Measurements from ENCODE around the gene IMPA2. TPM values are rescaled to one million over a fixed set of nuclear protein-coding genes. Genes with fewer than 3 reads are reported as not detected.
"Not testable (repeated sequence)": the region's sequence is repeated elsewhere in the genome, so short reads cannot be mapped to it uniquely, and the experiment has no call there.

IMPA2 gene
- total and polyA plus RNA-seq, 2 of the 8 experiments (the other 6 are each of a cell fraction or from before 2014, with no cell fraction given) = 102 to 140 TPM

DNA sequence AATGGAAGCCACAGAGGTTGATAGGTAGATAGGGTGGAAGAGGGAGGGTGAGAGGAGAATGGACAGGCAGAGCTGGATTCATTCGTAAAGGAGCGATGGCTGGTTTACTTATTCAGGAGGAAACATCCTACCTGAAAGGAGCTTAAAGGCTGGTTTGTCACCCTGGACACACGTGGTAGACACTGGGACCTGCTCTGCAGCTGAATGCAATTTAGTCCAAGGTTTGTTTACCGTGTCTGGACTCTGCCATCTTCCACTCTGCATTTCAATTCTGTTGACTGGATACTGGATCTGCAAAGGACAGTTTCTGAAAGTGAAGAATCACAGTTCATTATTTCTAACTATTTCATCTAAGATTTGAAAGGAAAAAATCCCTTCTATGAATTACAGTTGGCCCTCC is 96.7 kb downstream of the IMPA2 start:
- H3K36me3 ChIP-seq (ENCODE audit: control insufficient read depth in 2 of 4, insufficient read depth in 4 of 4, low read length in 3 of 4); H3K23me2 ChIP-seq (ENCODE audit: low read depth, low read length); FAIRE-seq; H3K4ac ChIP-seq (replicated peaks; ENCODE audit: insufficient read length, low read depth, low read length); H2BK120ac ChIP-seq (replicated peaks; ENCODE audit: low read depth, low read length); H4K8ac ChIP-seq (ENCODE audit: extremely low read depth, insufficient read depth, low read length); H3K56ac ChIP-seq (replicated peaks; ENCODE audit: insufficient read length, low read depth, low read length); H3K23ac ChIP-seq (ENCODE audit: insufficient read length); H3K4me2 ChIP-seq (ENCODE audit: insufficient read depth in 1 of 2, low read depth in 2 of 2, low read length in 2 of 2); H3K18ac ChIP-seq (ENCODE audit: extremely low read depth, low read length); H3K9ac ChIP-seq (replicated peaks in 1 of 4; ENCODE audit: extremely low read depth in 1 of 4, low read depth in 3 of 4, low read length in 3 of 4); H3K27ac ChIP-seq (ENCODE audit: low read depth, low read length); DNase-seq (ENCODE audit: low read depth in 1 of 2, low spot score in 2 of 2); H4K5ac ChIP-seq (ENCODE audit: insufficient read length, low read depth, low read length); POLR2A ChIA-PET (ENCODE audit: partially characterized antibody); H3K14ac ChIP-seq (ENCODE audit: insufficient read length); H3K4me1 ChIP-seq (replicated peaks in 1 of 4; ENCODE audit: control insufficient read depth in 3 of 4, insufficient read depth in 4 of 4, low read length in 3 of 4); H3K4me3 ChIP-seq (ENCODE audit: extremely low read depth in 1 of 4, insufficient read depth in 2 of 4, low read depth in 3 of 4, low read length in 4 of 4); H3K79me1 ChIP-seq (ENCODE audit: low read depth, low read length); H3K79me2 ChIP-seq (ENCODE audit: control insufficient read depth in 1 of 2, insufficient read depth in 2 of 2, low read length in 2 of 2); H2BK20ac ChIP-seq (ENCODE audit: low read length); H3K9me3 ChIP-seq (ENCODE audit: insufficient read depth in 2 of 2, low read depth in 1 of 2, low read length in 1 of 2); H2BK5ac ChIP-seq (ENCODE audit: low read depth, low read length); H4K91ac ChIP-seq (replicated peaks; ENCODE audit: insufficient read length, low read length); CTCF ChIA-PET (ENCODE audit: partially characterized antibody); H2AFZ ChIP-seq (ENCODE audit: low read length); H2AK5ac ChIP-seq (ENCODE audit: low read depth, low read length); H4K20me1 ChIP-seq (replicated peaks in 1 of 2; ENCODE audit: control insufficient read depth in 1 of 2, insufficient read depth in 2 of 2, low read length in 2 of 2); H2BK15ac ChIP-seq (ENCODE audit: low read length); H3K27me3 ChIP-seq (replicated peaks in 1 of 4; ENCODE audit: control insufficient read depth in 3 of 4, extremely low read depth in 1 of 4, insufficient read depth in 3 of 4, low read length in 3 of 4); H2BK12ac ChIP-seq (ENCODE audit: low read depth, low read length): not testable (repeated sequence)
- 93% methylated on average over 2 of the region's 4 CpGs; no CpG with 5 or more reads in 1 of the 2 experiments for WGBS, 2 experiments (ENCODE audit: extremely low coverage in 1 of 2, insufficient coverage in 1 of 2, insufficient read length in 1 of 2, insufficient replicate concordance in 2 of 2, low coverage in 1 of 2, low lambda C conversion rate in 2 of 2, missing lambda C conversion rate in 1 of 2)

Data from H1 (cell line).